PFSK-1 (cell line): ENCODE measurements around the gene SLC9A9.

ENCODE experiments used
- FOXP2 ChIP-seq: optimal IDR thresholded peaks from 2 replicates; pipeline ENCODE3; 2011; ENCODE audit warnings: borderline replicate concordance, control low read depth, inconsistent platforms; ENCODE audit not compliant: insufficient read depth; ENCODE audit errors: extremely low read length, extremely low read depth
- POLR2AphosphoS5 ChIP-seq: IDR thresholded peaks from 2 replicates; pipeline ENCODE4 v1.6.1; 2012; ENCODE audit warnings: low read depth, mild to moderate bottlenecking, control low read depth, low read length, moderate library complexity
- REST ChIP-seq, 2 experiments: IDR thresholded peaks; 2 replicates each; pipeline versions ENCODE4 v1.6.1 to v1.8.0; 2011 to 2012; ENCODE audit warnings: low read depth in 2 of 2, low read length in 2 of 2, control low read depth in 1 of 2, inconsistent platforms in 1 of 2, mild to moderate bottlenecking in 1 of 2, moderate library complexity in 1 of 2; ENCODE audit not compliant: insufficient read depth in 1 of 2
- SIN3A ChIP-seq: IDR thresholded peaks from 2 replicates; pipeline ENCODE4 v1.6.1; 2012; ENCODE audit warnings: mild to moderate bottlenecking, low read length, moderate library complexity, borderline replicate concordance; ENCODE audit not compliant: insufficient read depth
- TAF1 ChIP-seq: IDR thresholded peaks from 2 replicates; pipeline ENCODE4 v1.6.1; 2012; ENCODE audit warnings: low read length, control low read depth, borderline replicate concordance; ENCODE audit not compliant: insufficient read depth

The SLC9A9 gene

GRCh38 chr3:143283432-143284128 is 564.7 kb downstream of the SLC9A9 start:
- TF ChIP-seq FOXP2 = no peak
- no peak for TF ChIP-seq SIN3A
- no peak for TF ChIP-seq TAF1
- no peak for TF ChIP-seq REST (IDR thresholded peaks at IDR 0.05; ENCODE audit: insufficient read depth in 1 of 2, low read depth in 2 of 2, low read length in 2 of 2)
- no peak for TF ChIP-seq POLR2AphosphoS5

GRCh38 chr3:143280984-143281383 is 567.3 kb downstream of the SLC9A9 start:
- TF ChIP-seq SIN3A (no peak), POLR2AphosphoS5 (no peak), REST (IDR thresholded peaks at IDR 0.05; ENCODE audit: insufficient read depth in 1 of 2, low read depth in 2 of 2, low read length in 2 of 2) (no peak), TAF1 (no peak), FOXP2 (no peak)

- TF ChIP-seq FOXP2 (no peak), REST (IDR thresholded peaks at IDR 0.05; ENCODE audit: insufficient read depth in 1 of 2, low read depth in 2 of 2, low read length in 2 of 2) (no peak), SIN3A (no peak), POLR2AphosphoS5 (no peak), TAF1 (no peak)
These were observed 569.5 kb downstream of the SLC9A9 start for GRCh38 chr3:143278721-143279120.

- TF ChIP-seq SIN3A (no peak), REST (IDR thresholded peaks at IDR 0.05; ENCODE audit: insufficient read depth in 1 of 2, low read depth in 2 of 2, low read length in 2 of 2) (no peak), POLR2AphosphoS5 (no peak), TAF1 (no peak), FOXP2 (no peak)
These were observed 570.7 kb downstream of the SLC9A9 start for GRCh38 chr3:143277531-143277930.

GRCh38 chr3:143276592-143276991 is 571.7 kb downstream of the SLC9A9 start:
- TF ChIP-seq REST (IDR thresholded peaks at IDR 0.05; ENCODE audit: insufficient read depth in 1 of 2, low read depth in 2 of 2, low read length in 2 of 2) (no peak), FOXP2 (no peak), POLR2AphosphoS5 (no peak), SIN3A (no peak), TAF1 (no peak)
